GM10266 (cell line): ENCODE data around the gene PRKAR1B.

Source experiments
- DNase-seq: peaks from one replicate; pipeline ENCODE4 v3.0.0; 2012; ENCODE audit errors: extremely low spot score
- CTCF ChIP-seq: IDR thresholded peaks from 2 replicates; pipeline ENCODE4 v1.5.1; 2012; ENCODE audit warnings: mild to moderate bottlenecking, low read depth; ENCODE audit not compliant: control insufficient read depth, insufficient read depth; ENCODE audit errors: missing control alignments

Gene PRKAR1B

GRCh38 chr7:576524-577277, 150.4 kb downstream of the PRKAR1B start:
- DNase-seq = no peak
- no peak for TF ChIP-seq CTCF

GRCh38 chr7:575425-576366, 151.4 kb downstream of the PRKAR1B start:
- no peak for DNase-seq
- TF ChIP-seq CTCF = no peak

- no peak for TF ChIP-seq CTCF
- DNase-seq = no peak
Observed at GRCh38 chr7:574661-575395, 152.3 kb downstream of the PRKAR1B start.

GRCh38 chr7:573933-574381, 153.1 kb downstream of the PRKAR1B start:
- no peak for TF ChIP-seq CTCF
- no peak for DNase-seq

- no peak for DNase-seq
- no peak for TF ChIP-seq CTCF
Observed at GRCh38 chr7:573269-573932, 153.7 kb downstream of the PRKAR1B start.

- DNase-seq = no peak
- TF ChIP-seq CTCF = no peak
Observed at GRCh38 chr7:572416-573268, 154.4 kb downstream of the PRKAR1B start.
